Body of pancreas (tissue), 4 donors: Measurements from ENCODE around the gene NYAP1. TPM values are rescaled to one million over a fixed set of nuclear protein-coding genes. Genes with fewer than 3 reads are reported as not detected.

ENCODE experiments used
- ATAC-seq: fragments of 150-250 bp; one replicate; pipeline ENCODE4 v1.9.1; 2016
- DNase-seq, 4 donors: peaks; one replicate each; pipeline ENCODE4 v3.0.0-alpha.2; 2019
- H3K27ac ChIP-seq, 4 donors: fragments of 200-600 bp; sonication (generic); 1 replicate in 3 of 4; 2 replicates in 1 of 4; pipeline versions ENCODE4 v1.5.1 to v1.6.1; 2016 to 2019; ENCODE audit warnings: mild to moderate bottlenecking in 1 of 4, mixed read lengths in 1 of 4, moderate library complexity in 1 of 4
- H3K27me3 ChIP-seq, 2 donors: fragments of 200-600 bp; sonication (generic); one replicate each; pipeline ENCODE4 v1.6.0; 2016; ENCODE audit warnings: mild to moderate bottlenecking in 1 of 2
- H3K36me3 ChIP-seq, 2 donors: fragments of 200-600 bp; sonication (generic); replicated peaks in 1 of 2; 2 replicates each; pipeline ENCODE4 v1.5.1; 2016; ENCODE audit warnings: low read depth in 2 of 2; ENCODE audit not compliant: insufficient read depth in 1 of 2
- H3K4me1 ChIP-seq: fragments of 200-600 bp; sonication (generic); one replicate; pipeline ENCODE4 v1.6.0; 2016
- H3K4me3 ChIP-seq, 2 donors: fragments of 200-600 bp; sonication (generic); 1 replicate in 1 of 2; 2 replicates in 1 of 2; pipeline ENCODE4 v1.5.1; 2016 to 2019
- H3K9me3 ChIP-seq, 3 donors: fragments of 200-600 bp; sonication (generic); 1 replicate in 2 of 3; 2 replicates in 1 of 3; pipeline ENCODE4 v1.5.1; 2016
- CTCF ChIP-seq, 7 experiments: fragments of 450-650 bp in 4 of 7; fragments of 200-600 bp in 3 of 7; sonication (generic) in 3 of 7; IDR thresholded peaks; one replicate each; pipeline ENCODE4 v1.5.1; 2016 to 2019; ENCODE audit warnings: antibody characterized with exemption in 7 of 7
- POLR2A ChIP-seq, 3 donors: fragments of 450-650 bp; IDR thresholded peaks; one replicate each; pipeline ENCODE4 v1.6.1; 2016; ENCODE audit warnings: antibody characterized with exemption in 3 of 3, mild to moderate bottlenecking in 2 of 3
- WGBS, 2 donors: methylation state at CpG; one replicate each; pipeline ENCODE4 v1.1.5; 2017; 5-methylcytosine and 5-hydroxymethylcytosine counted together
- intact Hi-C: fragments of 100-400 bp; cut with DNase I; formaldehyde crosslinking; loops from one replicate; pipeline ENCODE4 v1.15.1; 2023
- total RNA-seq, 2 donors: library from RNA; depleted of rRNA; stranded (reverse); fragments of >200 nt; gene quantifications; one replicate each; pipeline ENCODE4 v1.1.0, GENCODE V29; 2016

Gene NYAP1
- total RNA-seq, 2 donors from 2014 or later = 1.0 to 1.3 TPM

GRCh38 chr7:100486753-100487446, 3.2 kb downstream of the NYAP1 start:
- TF ChIP-seq CTCF (IDR thresholded peaks at IDR 0.05) (no peak), POLR2A (IDR thresholded peaks at IDR 0.05) (no peak)
- H3K36me3 ChIP-seq = no peaks in the 10 kb centered on the region
- no peaks in the 10 kb centered on the region for H3K27me3 ChIP-seq
- H3K4me1 ChIP-seq = peaks cover 8% of the 10 kb centered on the region
- no peak for ATAC-seq
- H3K4me3 ChIP-seq = no peak overlapping the region
- H3K9me3 ChIP-seq = no peaks in the 10 kb centered on the region
- DNase-seq = no peak
- 75 to 82% methylated on average over 8 to 26 of the region's 30 CpGs for WGBS, 2 donors
- intact Hi-C loops = no loop called here
- H3K27ac ChIP-seq = no peak overlapping the region

- WGBS, 2 donors = 77 to 90% methylated on average over 25 to 36 of the region's 44 CpGs
- peaks cover 4% of the 10 kb centered on the region for H3K4me1 ChIP-seq
- no peaks in the 10 kb centered on the region for H3K9me3 ChIP-seq
- H3K27ac ChIP-seq = no peak overlapping the region
- H3K36me3 ChIP-seq = no peaks in the 10 kb centered on the region
- TF ChIP-seq CTCF (IDR thresholded peaks at IDR 0.05) (no peak), POLR2A (IDR thresholded peaks at IDR 0.05) (no peak)
- no peaks in the 10 kb centered on the region for H3K27me3 ChIP-seq
- intact Hi-C loops = no loop called here
- H3K4me3 ChIP-seq = no peak overlapping the region
- DNase-seq = no peak
- ATAC-seq = no peak
Measured at GRCh38 chr7:100488333-100489095, 4.8 kb downstream of the NYAP1 start.

GRCh38 chr7:100489121-100489520, 5.4 kb downstream of the NYAP1 start:
- ATAC-seq (no peak), DNase-seq (no peak)
- H3K4me1 ChIP-seq = peaks cover 10% of the 10 kb centered on the region
- H3K4me3 ChIP-seq = no peak overlapping the region
- no peaks in the 10 kb centered on the region for H3K9me3 ChIP-seq
- H3K27ac ChIP-seq = no peak overlapping the region
- intact Hi-C loops = no loop called here
- WGBS, 2 donors = 25 to 69% methylated on average over 1 to 7 of the region's 10 CpGs
- no peaks in the 10 kb centered on the region for H3K27me3 ChIP-seq
- H3K36me3 ChIP-seq = no peaks in the 10 kb centered on the region
- TF ChIP-seq POLR2A (IDR thresholded peaks at IDR 0.05) = no peak
- TF ChIP-seq CTCF (IDR thresholded peaks at IDR 0.05) = no peak

GRCh38 chr7:100489824-100490223, 6.1 kb downstream of the NYAP1 start:
- peak in 3 of 4 donors; percentile 60 to 76 (median 72) for DNase-seq
- no peak for ATAC-seq

More at GRCh38 chr7:100489824-100490223, 6.1 kb downstream of the NYAP1 start:
- H3K27me3 ChIP-seq = no peaks in the 10 kb centered on the region
- no peak overlapping the region for H3K27ac ChIP-seq
- H3K4me3 ChIP-seq = no peak overlapping the region
- peaks cover 10% of the 10 kb centered on the region for H3K4me1 ChIP-seq
- no peaks in the 10 kb centered on the region for H3K9me3 ChIP-seq
- no peak for TF ChIP-seq POLR2A (IDR thresholded peaks at IDR 0.05)
- TF ChIP-seq CTCF (IDR thresholded peaks at IDR 0.05) = no peak
- 46 to 47% methylated on average over 7 to 9 of the region's 9 CpGs for WGBS, 2 donors
- H3K36me3 ChIP-seq = no peaks in the 10 kb centered on the region
- intact Hi-C loops = no loop called here
